Measurements from ENCODE around the gene FABP6. TPM values are rescaled to one million over a fixed set of nuclear protein-coding genes. Genes with fewer than 3 reads are reported as not detected.

The FABP6 gene
- total and polyA plus RNA-seq, 9 of the 15 experiments (the other 6 are each of a cell fraction or from before 2014, with no cell fraction given), result 0.11 to 0.33 (median 0.21) TPM; not detected in 4

- peaks cover 14 to 23% of the 10 kb centered on the region in 2 experiments; a peak in 4 of 5 replicates for H3K4me1 ChIP-seq (replicated peaks in 1 of 2; ENCODE audit: control insufficient read depth in 2 of 2, insufficient read depth in 2 of 2, low read length in 2 of 2)
- intact Hi-C loops (cut with micrococcal nuclease), result no loop called here
- POLR2A ChIA-PET, result interaction anchor here (0.6 to 2.2 kb wide), 5 partner anchors 10 to 69 kb away, joined by 3 to 13 read pairs (median 3); no protein-coding TSS in a partner anchor
- no peaks in the 10 kb centered on the region for H3K9me3 ChIP-seq (replicated peaks; ENCODE audit: control insufficient read depth, insufficient read depth, low read depth, low read length)
- DNase-seq (ENCODE audit: extremely low read depth in 1 of 4, low spot score in 3 of 4) (no peak), FAIRE-seq (no peak), ATAC-seq (no peak)
- no peak overlapping the region for H2AFZ ChIP-seq (ENCODE audit: low read depth, low read length)
- in situ Hi-C loops (cut with MboI), result no loop called here
- CTCF ChIA-PET (ENCODE audit: low intra/inter-chr PET ratio), result no interaction called here
- no peak overlapping the region for H3K9ac ChIP-seq (ENCODE audit: insufficient read depth in 1 of 2, low read depth in 2 of 2, low read length in 2 of 2)
- WGBS (ENCODE audit: insufficient coverage, low coverage, missing lambda C conversion rate), result 27% methylated on average over 9 of the region's 9 CpGs
- no peak overlapping the region for H3K27ac ChIP-seq (ENCODE audit: extremely low read depth, low read depth, low read length)
- H3K9me1 ChIP-seq (ENCODE audit: control insufficient read depth, insufficient read depth, low read length), result no peaks in the 10 kb centered on the region
- BruUV-seq (replicated peaks), result no TSS peak
- peaks cover 0 to 29% of the 10 kb centered on the region in 2 experiments; a peak in 2 of 5 replicates for H3K27me3 ChIP-seq (ENCODE audit: control insufficient read depth in 2 of 2, insufficient read depth in 2 of 2, low read length in 2 of 2)
- H3K79me2 ChIP-seq (ENCODE audit: control insufficient read depth, insufficient read depth, low read length), result no peaks in the 10 kb centered on the region
- TF ChIP-seq ELF2 (CRISPR knock-in tag; IDR thresholded peaks at IDR 0.05) (no peak), MCM5 (IDR thresholded peaks at IDR 0.05; ENCODE audit: low read depth) (no peak), NR2C2 (CRISPR knock-in tag; IDR thresholded peaks at IDR 0.05) (no peak), NR2C2 (tag; IDR thresholded peaks at IDR 0.05) (no peak), ZFP30 (CRISPR knock-in tag; IDR thresholded peaks at IDR 0.05; ENCODE audit: borderline replicate concordance) (no peak), ZNF197 (CRISPR knock-in tag; IDR thresholded peaks at IDR 0.05; ENCODE audit: low read depth) (no peak), YY1 (IDR thresholded peaks at IDR 0.05; ENCODE audit: borderline replicate concordance in 1 of 3, control insufficient read depth in 1 of 3, extremely low read depth in 1 of 3, insufficient read depth in 3 of 3, insufficient read length in 1 of 3, insufficient replicate concordance in 2 of 3, low read depth in 1 of 3, low read length in 2 of 3) (no peak), ZNF347 (CRISPR knock-in tag; IDR thresholded peaks at IDR 0.05; ENCODE audit: low read depth) (no peak), SMAD4 (CRISPR knock-in tag; conservative IDR thresholded peaks at IDR 0.05) (no peak), KLF10 (CRISPR knock-in tag; IDR thresholded peaks at IDR 0.05) (no peak), SAFB (IDR thresholded peaks at IDR 0.05; ENCODE audit: borderline replicate concordance, low read depth, low read length) (no peak), MYC (IDR thresholded peaks at IDR 0.05; ENCODE audit: low read depth, low read length) (no peak), MYC (CRISPR knock-in tag; IDR thresholded peaks at IDR 0.05; ENCODE audit: borderline replicate concordance, low read depth) (no peak), NKRF (IDR thresholded peaks at IDR 0.05; ENCODE audit: borderline replicate concordance) (no peak), ELF1 (tag; IDR thresholded peaks at IDR 0.05) (no peak), EWSR1 (IDR thresholded peaks at IDR 0.05; ENCODE audit: borderline replicate concordance, low read depth, partially characterized antibody) (no peak), BRD4 (IDR thresholded peaks at IDR 0.05) (no peak)
- H3K36me3 ChIP-seq (ENCODE audit: control insufficient read depth, insufficient read depth, low read length), result no peaks in the 10 kb centered on the region
- H3K4me3 ChIP-seq, result no peak overlapping the region
- no peak overlapping the region for H3K4me2 ChIP-seq (ENCODE audit: insufficient read depth, low read length)
- H4K20me1 ChIP-seq (replicated peaks; ENCODE audit: control insufficient read depth, insufficient read depth, low read length), result no peaks in the 10 kb centered on the region
Measured at GRCh38 chr5:160245506-160246086, 16.3 kb downstream of the FABP6 start.

Data from K562 (cell line).